HCT116 (cell line): ENCODE measurements around the gene CYSTM1. TPM values are rescaled to one million over a fixed set of nuclear protein-coding genes. Genes with fewer than 3 reads are reported as not detected.
A peak's percentile ranks its signal among the peaks of the same experiment; 100 is the strongest.

ENCODE experiments used
- ATAC-seq: fragments of 200-7000 bp; cut with Tn5 transposase; 2 replicates; pipeline ENCODE4 v1.9.1; 2020; ENCODE audit warnings: mild to moderate bottlenecking, moderate library complexity
- BruUV-seq: library from RNA; stranded (reverse); fragments of 400-500 nt; replicated peaks from 2 replicates; lab custom pipeline; 2021; lab: Mats Ljungman, UMichigan
- CTCF ChIA-PET: fragments of 300-600 bp; sonication (Branson Sonifier 250); formaldehyde crosslinking; loops from one replicate; lab custom pipeline; 2021; ENCODE audit warnings: antibody characterized with exemption; lab: Charles Lee
- POLR2A ChIA-PET: fragments of 300-600, 350-600 bp; sonication (Branson Sonifier 250); formaldehyde crosslinking; loops from one replicate; lab custom pipeline; 2021; ENCODE audit warnings: antibody characterized with exemption; lab: Charles Lee
- RAD21 ChIA-PET, 2 experiments: fragments of 300-600 bp; sonication (Branson Sonifier 250); formaldehyde crosslinking; loops; one replicate each; lab custom pipeline; 2023; ENCODE audit warnings: low total read pairs in 2 of 2; ENCODE audit not compliant: uncharacterized antibody in 2 of 2, unreplicated experiment in 2 of 2, low non-redundant PET in 1 of 2; lab: Charles Lee
- DNase-seq: peaks from one replicate; pipeline ENCODE4 v3.0.0-alpha.2; 2010; ENCODE audit warnings: low read depth, low spot score
- H2AFZ ChIP-seq: fragments of 200-600 bp; shearing (Covaris generic), sonication (generic); 2 replicates; pipeline ENCODE4 v1.6.1; 2017; ENCODE audit warnings: low read depth, mixed run types, mixed read lengths, antibody characterized with exemption, low read length; ENCODE audit not compliant: poor library complexity, severe bottlenecking
- H3K27ac ChIP-seq: 2 replicates; pipeline ENCODE4 v1.5.1; 2012; ENCODE audit warnings: low read depth, low read length
- H3K27me3 ChIP-seq: fragments of 200-600 bp; sonication (generic); 2 replicates; pipeline ENCODE4 v1.6.1; 2016; ENCODE audit warnings: mixed run types, low read length, mixed read lengths; ENCODE audit not compliant: insufficient read depth
- H3K36me3 ChIP-seq, 2 experiments: fragments of 200-500 bp in 1 of 2; fragments of 200-600 bp in 1 of 2; sonication (Bioruptor generic) in 1 of 2; sonication (generic) in 1 of 2; 2 replicates each; pipeline versions ENCODE4 v1.5.1 to v1.6.1; 2014 to 2016; ENCODE audit warnings: low read length in 2 of 2, inconsistent platforms in 1 of 2, mixed read lengths in 1 of 2, mixed run types in 1 of 2; ENCODE audit not compliant: insufficient read depth in 2 of 2, control insufficient read depth in 1 of 2
- H3K4me1 ChIP-seq, 2 experiments: fragments of 200-600 bp in 1 of 2; sonication (generic) in 1 of 2; 2 replicates each; pipeline versions ENCODE4 v1.5.1 to v1.6.1; 2012 to 2017; ENCODE audit warnings: low read length in 2 of 2, inconsistent platforms in 1 of 2, mild to moderate bottlenecking in 1 of 2, mixed read lengths in 1 of 2, mixed run types in 1 of 2, moderate library complexity in 1 of 2; ENCODE audit not compliant: insufficient read depth in 2 of 2, control insufficient read depth in 1 of 2
- H3K4me2 ChIP-seq: fragments of 200-600 bp; sonication (generic); 2 replicates; pipeline ENCODE4 v1.6.1; 2017; ENCODE audit warnings: mixed run types, low read length, mixed read lengths
- H3K4me3 ChIP-seq, 2 experiments: fragments of 200-600 bp in 1 of 2; sonication (generic) in 1 of 2; replicated peaks in 1 of 2; 2 replicates each; pipeline ENCODE4 v1.5.1; 2011 to 2016; ENCODE audit warnings: low read length in 2 of 2, control low read depth in 1 of 2, low read depth in 1 of 2, mild to moderate bottlenecking in 1 of 2, mixed read lengths in 1 of 2, mixed run types in 1 of 2
- H3K79me2 ChIP-seq: fragments of 200-600 bp; sonication (generic); 2 replicates; pipeline ENCODE4 v1.6.1; 2017; ENCODE audit warnings: mild to moderate bottlenecking, mixed run types, low read length, moderate library complexity, mixed read lengths; ENCODE audit not compliant: insufficient read depth
- H3K9ac ChIP-seq: fragments of 200-600 bp; sonication (generic); 2 replicates; pipeline ENCODE4 v1.6.1; 2016; ENCODE audit warnings: low read length, mixed read lengths
- H3K9me2 ChIP-seq: fragments of 200-600 bp; sonication (generic), shearing (Covaris generic); 2 replicates; pipeline ENCODE4 v1.6.1; 2017; ENCODE audit warnings: mixed run types, mild to moderate bottlenecking, moderate library complexity; ENCODE audit not compliant: insufficient read depth
- H3K9me3 ChIP-seq, 2 experiments: fragments of 200-500 bp in 1 of 2; fragments of 200-600 bp in 1 of 2; sonication (Bioruptor generic) in 1 of 2; sonication (generic) in 1 of 2; 2 replicates each; pipeline ENCODE4 v1.6.1; 2014 to 2017; ENCODE audit warnings: low read length in 2 of 2, mixed read lengths in 2 of 2, inconsistent platforms in 1 of 2, low read depth in 1 of 2, mild to moderate bottlenecking in 1 of 2, mixed run types in 1 of 2, moderate library complexity in 1 of 2; ENCODE audit not compliant: control insufficient read depth in 1 of 2, insufficient read depth in 1 of 2
- H4K20me1 ChIP-seq: fragments of 200-600 bp; sonication (generic), shearing (Covaris generic); 2 replicates; pipeline ENCODE4 v1.6.1; 2017; ENCODE audit warnings: mixed run types, mild to moderate bottlenecking, moderate library complexity; ENCODE audit not compliant: insufficient read depth
- ATF3 ChIP-seq: IDR thresholded peaks from 2 replicates; pipeline ENCODE4 v1.6.1; 2012
- CBX3 ChIP-seq: IDR thresholded peaks from 2 replicates; pipeline ENCODE4 v1.6.1; 2012; ENCODE audit warnings: low read depth
- CEBPB ChIP-seq: IDR thresholded peaks from 2 replicates; pipeline ENCODE4 v1.6.1; 2012; ENCODE audit warnings: low read depth
- EGR1 ChIP-seq: IDR thresholded peaks from 2 replicates; pipeline ENCODE4 v1.6.1; 2012; ENCODE audit warnings: low read depth
- ELF1 ChIP-seq: IDR thresholded peaks from 2 replicates; pipeline ENCODE4 v1.6.1; 2012; ENCODE audit warnings: low read depth, borderline replicate concordance
- FOSL1 ChIP-seq: IDR thresholded peaks from 2 replicates; pipeline ENCODE4 v1.6.1; 2012; ENCODE audit warnings: low read depth
- JUND ChIP-seq: IDR thresholded peaks from 2 replicates; pipeline ENCODE4 v1.6.1; 2012
- POLR2A ChIP-seq: IDR thresholded peaks from 2 replicates; pipeline ENCODE4 v1.7.0; 2011; ENCODE audit warnings: borderline replicate concordance; ENCODE audit not compliant: insufficient read depth, insufficient read length; ENCODE audit errors: extremely low read depth
- POLR2AphosphoS5 ChIP-seq: IDR thresholded peaks from 2 replicates; pipeline ENCODE4 v1.6.1; 2011; ENCODE audit warnings: mild to moderate bottlenecking, low read depth, low read length, moderate library complexity
- REST ChIP-seq: IDR thresholded peaks from 2 replicates; pipeline ENCODE4 v1.6.1; 2012; ENCODE audit warnings: low read depth
- SP1 ChIP-seq: IDR thresholded peaks from 2 replicates; pipeline ENCODE4 v1.6.1; 2012; ENCODE audit warnings: low read depth
- SRF ChIP-seq: IDR thresholded peaks from 2 replicates; pipeline ENCODE4 v1.6.1; 2012; ENCODE audit warnings: low read depth
- TCF7L2 ChIP-seq: IDR thresholded peaks from 2 replicates; pipeline ENCODE4 v1.7.0; 2011; ENCODE audit warnings: borderline replicate concordance, inconsistent platforms; ENCODE audit not compliant: insufficient read depth, insufficient read length; ENCODE audit errors: extremely low read depth
- YY1 ChIP-seq: IDR thresholded peaks from 2 replicates; pipeline ENCODE4 v1.6.1; 2011; ENCODE audit warnings: low read length, low read depth, moderate library complexity, mild to moderate bottlenecking; ENCODE audit not compliant: insufficient replicate concordance; ENCODE audit errors: extremely low read depth
- ZBTB33 ChIP-seq: IDR thresholded peaks from 2 replicates; pipeline ENCODE4 v1.6.1; 2011; ENCODE audit warnings: mild to moderate bottlenecking, low read length, moderate library complexity; ENCODE audit not compliant: insufficient replicate concordance; ENCODE audit errors: extremely low read depth
- ZFX ChIP-seq: fragments of 450-650 bp; IDR thresholded peaks from 2 replicates; pipeline ENCODE4 v1.6.1; 2017
- ZNF274 ChIP-seq: fragments of 200-500 bp; sonication (Bioruptor generic); IDR thresholded peaks from 2 replicates; pipeline ENCODE4 v1.6.1; 2014; ENCODE audit warnings: mild to moderate bottlenecking, low read depth, low read length, inconsistent platforms
- intact Hi-C: fragments of 100-400 bp; cut with micrococcal nuclease; formaldehyde crosslinking; loops from 2 replicates; pipeline ENCODE4 v1.10.0; 2022
- total RNA-seq: library from RNA; stranded (reverse); gene quantifications from one replicate; pipeline ENCODE4 v1.2.1, GENCODE V29; 2021; ENCODE audit not compliant: unreplicated experiment

CYSTM1 gene
- total RNA-seq, 1 experiment from 2014 or later, result 56.0 TPM

GRCh38 chr5:140261403-140262171 lies 86.6 kb downstream of the CYSTM1 start (continued):
- TF ChIP-seq EGR1 (no peak), CEBPB (peak; percentile 19), CBX3 (peak; percentile 33; the same call in 1 of the 2 replicates), TCF7L2 (no peak), POLR2A (no peak), SP1 (peak; percentile 63), ATF3 (no peak), REST (no peak), ELF1 (no peak), ZNF274 (no peak), JUND (peak; percentile 68)
- TF ChIP-seq, all 23 proteins: peak for 10

GRCh38 chr5:140262221-140262620 lies 87.2 kb downstream of the CYSTM1 start:
- Histone ChIP-seq H3K27ac (no peak overlapping the region), H3K79me2 (peaks cover 71% of the 10 kb centered on the region), H3K9me2 (no peaks in the 10 kb centered on the region), H3K9ac (0 out of 2 replicates have a peak overlapping the region, but pooled peaks have one; percentile 20), H3K36me3 (no peaks in the 10 kb centered on the region), H3K4me1 (peaks cover 27 to 48% of the 10 kb centered on the region in 2 experiments), H4K20me1 (peaks cover 5% of the 10 kb centered on the region; the same call in 1 of the 2 replicates), H3K4me2 (peak overlapping the region; percentile 63), H3K27me3 (no peaks in the 10 kb centered on the region), H3K9me3 (no peaks in the 10 kb centered on the region), H2AFZ (no peak overlapping the region), H3K4me3 (no peak overlapping the region)
- BruUV-seq, result no TSS peak
- ChIA-PET RAD21 (interaction anchor here (1.0 kb wide), 2 partner anchors 18 to 83 kb away, joined by 3 to 5 read pairs; no protein-coding TSS in a partner anchor), CTCF (interaction anchor here (1.0 to 3.2 kb wide), 5 partner anchors 17 to 96 kb away, joined by 3 to 22 read pairs (median 8); partner anchors contain the start of gene HBEGF), POLR2A (interaction anchor here (2.7 kb wide), 1 partner anchor 83 kb away, joined by 24 read pairs; the partner anchor contains the start of gene HBEGF)
- DNase-seq (no peak), ATAC-seq (no peak)
- intact Hi-C loops, result no loop called here
- TF ChIP-seq SRF (no peak), JUND (no peak), EGR1 (no peak), ZNF274 (no peak), CBX3 (no peak), ZFX (no peak), YY1 (no peak), POLR2A (no peak), POLR2AphosphoS5 (no peak), SP1 (no peak), ZBTB33 (no peak), FOSL1 (no peak)
